Bronchus fibroblast of lung (primary cell): ENCODE results near the gene CPTP. TPM values are rescaled to one million over a fixed set of nuclear protein-coding genes. Genes with fewer than 3 reads are reported as not detected.

Experiments
- total RNA-seq: library from RNA; depleted of rRNA; stranded (reverse); fragments of >200 nt; gene quantifications from 2 replicates; pipeline ENCODE4 v1.2.3, GENCODE V29; 2015

CPTP gene
- 26.0 and 29.1 TPM in 2 replicates for total RNA-seq

GRCh38 chr1:1324524-1325287, at the start of gene CPTP, which contains the start of gene INTS11:
TSS of gene CPTP (plus strand) at chr1:1324802. CDS start at chr1:1326911, 2,109 bp downstream.
TSS of gene INTS11 (minus strand) at chr1:1324660. CDS start at chr1:1324608, 52 bp downstream.

GRCh38 chr1:1307923-1308755, 16.5 kb upstream of the CPTP start, which contains the start of the genes ACAP3 and PUSL1:
TSS of gene ACAP3 (minus strand) at chr1:1307930. CDS start at chr1:1307815, 115 bp downstream.
TSS of gene PUSL1 (plus strand) at chr1:1308597. CDS start at chr1:1308644, 47 bp downstream.

GRCh38 chr1:1331068-1331965, 6.7 kb downstream of the CPTP start, which contains the start of gene TAS1R3:
TSS of gene TAS1R3 (plus strand) at chr1:1331280. CDS start at chr1:1331346, 66 bp downstream.

GRCh38 chr1:1349256-1350012, 24.8 kb downstream of the CPTP start, which contains the start of gene DVL1:
TSS of gene DVL1 (minus strand) at chr1:1349418. CDS start at chr1:1349065, 353 bp downstream.

GRCh38 chr1:1358433-1359271, 34.0 kb downstream of the CPTP start, which contains the start of gene MXRA8:
TSS of gene MXRA8 (minus strand) at chr1:1358555. CDS start at chr1:1358504, 51 bp downstream.

GRCh38 chr1:1374929-1375662, 50.5 kb downstream of the CPTP start, which contains the start of gene AURKAIP1:
TSS of gene AURKAIP1 (minus strand) at chr1:1375207. CDS start at chr1:1374756, 451 bp downstream.

Other genes with a start within 250 kb of the CPTP start
- gene C1orf159, start 208.7 kb upstream of the CPTP start, total RNA-seq: 13.8 and 14.7 TPM in 2 replicates
- gene TTLL10, start 150.9 kb upstream of the CPTP start, total RNA-seq: not detected in 2 replicates
- gene TNFRSF18, start 118.2 kb upstream of the CPTP start, total RNA-seq: 0.34 TPM in 1 of 2 replicates, not detected in the other
- gene TNFRSF4, start 110.6 kb upstream of the CPTP start, total RNA-seq: 0.17 and 0.30 TPM in 2 replicates
- gene SDF4, start 92.8 kb upstream of the CPTP start, total RNA-seq: 125 and 128 TPM in 2 replicates
- 23.2 and 25.7 TPM in 2 replicates for gene B3GALT6, start 92.6 kb upstream of the CPTP start, total RNA-seq
- 0.17 and 0.59 TPM in 2 replicates for gene C1QTNF12, start 78.1 kb upstream of the CPTP start, total RNA-seq
- gene UBE2J2, start 50.9 kb upstream of the CPTP start, total RNA-seq: 45.9 and 61.7 TPM in 2 replicates
- 0.30 and 1.2 TPM in 2 replicates for gene SCNN1D, start 44.4 kb upstream of the CPTP start, total RNA-seq
- gene ACAP3, start 16.9 kb upstream of the CPTP start, total RNA-seq: 27.6 and 28.9 TPM in 2 replicates
- gene PUSL1, start 16.2 kb upstream of the CPTP start, total RNA-seq: 32.4 and 42.2 TPM in 2 replicates
- 112 and 113 TPM in 2 replicates for gene INTS11, start 142 bp upstream of the CPTP start, total RNA-seq
- gene TAS1R3, start 6.5 kb downstream of the CPTP start, total RNA-seq: under 0.01 TPM in 2 replicates
- gene DVL1, start 24.6 kb downstream of the CPTP start, total RNA-seq: 60.1 and 71.6 TPM in 2 replicates
- 382 and 409 TPM in 2 replicates for gene MXRA8, start 33.8 kb downstream of the CPTP start, total RNA-seq
- gene AURKAIP1, start 50.4 kb downstream of the CPTP start, total RNA-seq: 193 and 196 TPM in 2 replicates
- gene CCNL2, start 74.5 kb downstream of the CPTP start, total RNA-seq: 53.2 and 54.5 TPM in 2 replicates
- 153 and 190 TPM in 2 replicates for gene MRPL20, start 82.5 kb downstream of the CPTP start, total RNA-seq
- gene ANKRD65, start 96.5 kb downstream of the CPTP start, total RNA-seq: 0.45 and 0.50 TPM in 2 replicates
- 7.1 and 7.9 TPM in 2 replicates for gene VWA1, start 110.9 kb downstream of the CPTP start, total RNA-seq
- under 0.01 TPM in 1 of 2 replicates, not detected in the other for gene ATAD3C, start 124.9 kb downstream of the CPTP start, total RNA-seq
- 25.1 and 26.3 TPM in 2 replicates for gene ATAD3B, start 147.0 kb downstream of the CPTP start, total RNA-seq
- gene ATAD3A, start 187.4 kb downstream of the CPTP start, total RNA-seq: 65.6 and 66.2 TPM in 2 replicates
- 3.0 and 4.0 TPM in 2 replicates for gene TMEM240, start 215.8 kb downstream of the CPTP start, total RNA-seq